NCI-H187 treated with DMSO at 0.1 percent for 48 hours (cell line): ENCODE data around the gene AMN.
A peak's percentile ranks its signal among the peaks of the same experiment; 100 is the strongest.

Experiments
- DNase-seq: peaks from one replicate; lab custom pipeline; 2025; lab: John Stamatoyannopoulos, UW

Gene AMN

GRCh38 chr14:102927878-102928411, 5.5 kb downstream of the AMN start:
- no peak for DNase-seq

- peak; percentile 15 for DNase-seq
These were observed 6.2 kb downstream of the AMN start for GRCh38 chr14:102928412-102929240.

- DNase-seq, result no peak
These were observed 7.0 kb downstream of the AMN start for GRCh38 chr14:102929241-102930137.

DNA sequence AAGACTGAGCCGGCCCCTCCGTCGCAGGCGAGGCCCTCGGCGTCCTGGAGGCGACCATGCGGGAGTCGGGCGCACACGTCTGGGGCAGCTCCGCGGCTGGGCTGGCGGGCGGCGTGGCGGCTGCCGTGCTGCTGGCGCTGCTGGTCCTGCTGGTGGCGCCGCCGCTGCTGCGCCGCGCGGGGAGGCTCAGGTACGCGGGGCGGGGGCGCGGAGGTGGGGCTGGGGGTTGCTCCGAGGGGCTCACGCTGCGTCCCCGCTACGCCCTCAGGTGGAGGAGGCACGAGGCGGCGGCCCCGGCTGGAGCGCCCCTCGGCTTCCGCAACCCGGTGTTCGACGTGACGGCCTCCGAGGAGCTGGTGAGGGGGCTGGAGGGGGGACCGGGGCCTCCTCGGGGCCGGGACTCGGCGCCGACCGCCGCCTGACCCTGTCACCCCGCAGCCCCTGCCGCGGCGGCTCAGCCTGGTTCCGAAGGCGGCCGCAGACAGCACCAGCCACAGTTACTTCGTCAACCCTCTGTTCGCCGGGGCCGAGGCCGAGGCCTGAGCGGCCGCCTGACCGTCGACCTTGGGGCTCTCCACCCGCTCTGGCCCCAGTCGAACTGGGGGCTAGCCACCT, 7.8 kb downstream of the AMN start:
- DNase-seq, result no peak

GRCh38 chr14:102930753-102931579, 8.5 kb downstream of the AMN start:
- no peak for DNase-seq

DNA sequence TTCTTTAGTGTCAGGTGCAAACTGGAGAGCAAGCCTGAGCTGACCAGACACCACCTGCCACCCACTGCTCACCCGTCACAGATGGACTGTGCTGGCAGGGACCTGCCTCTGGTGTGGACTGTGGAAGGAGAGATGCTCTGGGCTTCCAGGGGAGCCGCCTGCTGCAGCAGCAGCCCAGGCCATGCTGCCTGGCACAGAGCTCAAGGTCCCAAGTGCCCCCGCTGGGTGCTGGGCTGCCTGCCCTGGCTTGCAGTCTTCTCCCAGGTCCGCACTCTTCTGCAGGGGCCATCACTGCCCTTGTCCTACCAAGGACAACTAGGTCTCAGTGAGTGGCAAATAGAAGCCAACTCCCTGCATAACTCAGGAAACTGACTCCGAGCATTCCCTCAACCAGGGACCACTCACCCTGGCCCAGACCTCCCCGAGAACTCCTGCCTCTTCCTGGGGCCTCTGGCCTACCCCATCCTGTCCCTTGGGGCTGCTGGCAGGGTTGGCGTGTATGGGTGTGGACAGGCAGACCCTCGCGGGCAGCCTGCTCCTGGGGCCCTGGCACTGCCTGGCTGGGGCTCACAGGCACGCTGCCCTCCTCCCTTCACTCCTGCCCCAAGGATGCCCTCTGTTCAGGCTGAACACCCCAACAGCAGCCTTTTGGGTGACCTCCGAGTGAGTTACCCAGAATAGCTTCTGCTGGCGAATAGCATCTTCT, 9.3 kb downstream of the AMN start:
- DNase-seq, result no peak

- DNase-seq, result no peak
These were observed 10.2 kb downstream of the AMN start for GRCh38 chr14:102932484-102933248.

DNA sequence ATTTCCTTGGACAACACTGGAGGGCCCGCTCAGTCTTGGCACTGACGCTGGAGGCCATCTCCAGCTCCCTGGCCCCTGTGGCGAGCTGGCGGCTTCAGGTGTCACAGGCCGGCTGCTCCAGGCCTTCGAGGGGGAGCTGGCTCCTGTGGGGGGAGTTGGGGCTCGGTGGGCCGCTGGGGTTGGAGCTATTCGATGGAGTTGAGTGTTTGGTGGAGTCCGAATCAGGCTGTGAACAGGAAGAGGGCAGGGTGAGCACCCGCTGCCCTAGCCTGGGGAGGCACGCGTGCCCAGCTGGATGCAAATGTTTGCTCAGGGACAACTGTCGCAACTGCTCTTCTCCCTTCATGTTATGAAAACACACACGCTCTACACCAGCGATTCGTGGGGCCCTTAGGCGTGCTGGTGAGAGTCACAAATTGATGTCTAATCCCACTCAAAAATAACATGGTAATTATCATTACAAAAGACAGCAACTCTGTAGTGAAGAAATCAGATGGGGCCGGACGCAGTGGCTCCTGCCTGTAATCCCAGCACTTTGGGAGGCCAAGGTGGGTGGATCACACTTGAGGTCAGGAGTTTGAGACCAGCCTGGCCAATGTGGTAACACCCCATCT, 11.3 kb downstream of the AMN start:
- no peak for DNase-seq

DNA sequence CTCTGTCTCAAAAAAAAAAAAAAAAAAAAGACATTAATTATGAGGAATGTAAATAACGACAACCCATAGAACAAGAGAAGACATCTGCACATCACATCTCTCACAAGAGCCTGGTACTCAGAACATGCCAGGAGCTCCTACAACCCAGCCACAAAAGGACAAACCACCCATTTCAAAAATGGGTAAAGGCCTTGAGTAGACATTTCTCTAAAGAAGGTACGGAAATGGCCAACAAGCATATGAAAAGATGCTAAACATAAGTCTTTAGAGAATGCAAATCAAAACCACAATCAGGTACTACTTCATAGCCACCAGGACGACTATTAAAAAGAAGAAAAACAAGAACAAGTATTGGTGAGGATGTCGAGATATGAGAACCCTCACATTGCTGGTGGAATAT, 13.3 kb downstream of the AMN start:
- no peak for DNase-seq

- no peak for DNase-seq
These were observed 15.1 kb downstream of the AMN start for GRCh38 chr14:102937331-102938175.

DNA sequence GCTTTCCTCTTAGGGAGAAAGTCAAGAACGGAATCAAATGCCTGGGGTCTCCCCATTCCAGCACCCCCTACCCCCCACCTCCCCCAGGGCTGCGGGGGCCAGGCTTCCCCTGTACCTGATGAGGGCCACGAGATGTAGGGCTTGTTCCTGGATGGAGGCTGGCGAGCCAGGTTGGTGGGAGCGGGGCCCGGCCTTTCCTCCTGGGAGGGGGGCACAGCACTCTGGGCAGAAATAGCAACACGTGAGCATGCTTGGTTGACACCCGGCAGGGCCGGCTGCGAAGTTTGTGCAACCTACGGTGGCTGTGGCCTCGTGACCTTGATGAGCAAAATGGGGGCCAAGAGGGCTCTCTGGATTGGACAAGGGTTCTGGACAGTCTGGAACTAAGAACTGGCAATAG, 15.7 kb downstream of the AMN start:
- DNase-seq, result no peak

DNA sequence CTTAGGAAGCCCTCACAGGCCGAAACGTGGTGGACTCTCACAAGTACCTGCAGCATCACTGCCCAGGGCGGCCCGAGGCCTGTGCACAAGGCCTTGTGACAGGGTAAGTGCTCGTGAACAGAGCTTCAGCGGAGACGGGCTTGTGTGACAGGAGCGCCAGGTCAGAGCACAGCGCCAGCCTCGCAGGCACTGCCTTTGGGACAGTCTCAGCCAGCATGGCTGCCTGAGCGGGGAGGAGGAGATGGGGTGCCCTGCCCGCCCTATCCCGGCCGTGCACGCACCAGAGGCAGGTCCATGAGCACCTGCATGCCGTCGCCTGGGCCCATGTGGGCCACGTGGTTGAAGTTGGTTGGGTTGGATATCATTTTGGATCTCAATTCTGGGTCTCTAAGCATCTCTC, 16.9 kb downstream of the AMN start:
- DNase-seq, result no peak

DNA sequence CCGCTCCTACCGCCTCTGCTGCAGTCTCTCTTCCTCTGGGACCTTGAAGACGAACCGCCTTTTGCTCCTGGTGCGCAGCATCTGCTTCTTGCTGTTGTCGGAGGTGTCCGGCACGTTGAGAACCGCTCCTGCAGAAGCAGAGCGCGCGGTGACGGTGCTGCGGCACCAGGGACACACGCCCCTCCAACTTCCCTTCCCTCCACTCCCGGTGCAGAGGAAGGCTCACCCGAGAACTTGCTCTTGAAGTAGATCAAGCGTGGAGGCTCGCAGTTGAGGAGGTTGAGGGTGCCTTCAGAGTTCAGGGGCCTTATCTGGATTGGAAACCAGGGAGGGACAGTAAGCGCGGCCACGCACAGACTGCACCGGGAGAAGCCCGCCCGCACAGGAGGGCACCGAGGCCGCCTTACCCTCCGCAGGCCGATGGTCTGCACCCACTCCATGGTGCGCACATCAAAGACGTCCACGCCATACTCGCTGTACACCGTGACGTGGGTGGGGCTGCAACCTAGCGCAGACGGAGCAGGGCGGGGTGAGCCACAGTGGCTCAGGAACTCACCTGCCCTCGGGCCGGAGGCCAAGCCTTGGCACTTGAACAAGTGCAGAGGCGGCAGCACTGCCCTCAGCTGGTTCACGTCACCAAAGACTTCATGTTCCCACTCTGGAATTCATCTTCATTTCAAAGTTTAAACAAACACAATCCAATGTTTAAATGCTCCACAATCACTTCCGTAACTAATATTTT, 17.5 kb downstream of the AMN start:
- DNase-seq, result no peak

- no peak for DNase-seq
These were observed 18.4 kb downstream of the AMN start for GRCh38 chr14:102940729-102941362.

- no peak for DNase-seq
These were observed 19.1 kb downstream of the AMN start for GRCh38 chr14:102941419-102942011.

GRCh38 chr14:102942069-102942468, 19.6 kb downstream of the AMN start:
- no peak for DNase-seq

DNA sequence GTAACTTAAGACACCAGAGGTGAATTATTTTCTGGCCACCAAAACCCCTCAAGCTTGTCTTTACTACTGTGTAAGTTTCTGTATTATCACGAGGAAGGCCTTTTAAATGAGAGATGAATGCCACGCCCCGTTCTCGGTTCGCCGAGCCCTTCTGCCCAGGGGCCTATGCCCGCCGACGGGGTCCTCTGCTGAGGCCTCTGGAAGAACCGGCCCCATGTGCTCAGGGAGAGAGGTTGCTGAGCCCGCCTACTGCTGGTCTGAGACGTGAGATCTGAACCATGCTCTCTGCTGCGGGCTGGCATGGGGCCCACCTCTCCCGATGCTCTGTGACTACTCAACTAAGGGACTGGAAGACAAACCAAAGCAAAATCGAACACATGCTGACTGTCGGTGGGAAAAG, 21.0 kb downstream of the AMN start:
- no peak for DNase-seq
